ENCODE results near the gene MAPK11.

MAPK11 gene

GRCh38 chr22:50296658-50297490 lies 26.7 kb upstream of the MAPK11 start:
- DNase-seq, result no peak

GRCh38 chr22:50294319-50294656 lies 24.1 kb upstream of the MAPK11 start:
- DNase-seq, result no peak

- peak in 16 of 56 donors; percentile 16 to 72 (median 32) for DNase-seq
Measured at GRCh38 chr22:50293441-50294318, 23.5 kb upstream of the MAPK11 start.

- DNase-seq, result peak in 2 of 56 donors; percentile 17 to 71
Measured at GRCh38 chr22:50292643-50293440, 22.7 kb upstream of the MAPK11 start.

- no peak for DNase-seq
Measured at GRCh38 chr22:50289942-50290630, 19.9 kb upstream of the MAPK11 start.

GRCh38 chr22:50289151-50289941 lies 19.2 kb upstream of the MAPK11 start:
- no peak for DNase-seq

GRCh38 chr22:50287731-50288130 lies 17.6 kb upstream of the MAPK11 start:
- DNase-seq, result no peak

- DNase-seq, result no peak
Measured at GRCh38 chr22:50286701-50287318, 16.6 kb upstream of the MAPK11 start.

- DNase-seq, result no peak
Measured at GRCh38 chr22:50286275-50286674, 16.1 kb upstream of the MAPK11 start.

GRCh38 chr22:50285568-50286229 lies 15.5 kb upstream of the MAPK11 start:
- DNase-seq, result no peak

- no peak for DNase-seq
Measured at GRCh38 chr22:50284479-50284878, 14.3 kb upstream of the MAPK11 start.

GRCh38 chr22:50283821-50284220 lies 13.6 kb upstream of the MAPK11 start:
- no peak for DNase-seq

- no peak for DNase-seq
Measured at GRCh38 chr22:50282361-50283155, 12.4 kb upstream of the MAPK11 start.

GRCh38 chr22:50281957-50282356 lies 11.8 kb upstream of the MAPK11 start:
- no peak for DNase-seq

- DNase-seq, result no peak
Measured at GRCh38 chr22:50281384-50281760, 11.2 kb upstream of the MAPK11 start.

GRCh38 chr22:50280708-50281383 lies 10.7 kb upstream of the MAPK11 start:
- no peak for DNase-seq

- DNase-seq, result no peak
Measured at GRCh38 chr22:50280022-50280707, 10.0 kb upstream of the MAPK11 start.

All from nucleus accumbens (tissue), 56 donors.